GM19240 (cell line): ENCODE results near the gene MAP1B.
"Not testable (repeated sequence)": the region's sequence is repeated elsewhere in the genome, so short reads cannot be mapped to it uniquely, and the experiment has no call there.

Experiments used
- DNase-seq: peaks from one replicate; pipeline ENCODE4 v3.0.0; 2011; ENCODE audit warnings: low spot score; ENCODE audit not compliant: insufficient read length

The MAP1B gene

DNA sequence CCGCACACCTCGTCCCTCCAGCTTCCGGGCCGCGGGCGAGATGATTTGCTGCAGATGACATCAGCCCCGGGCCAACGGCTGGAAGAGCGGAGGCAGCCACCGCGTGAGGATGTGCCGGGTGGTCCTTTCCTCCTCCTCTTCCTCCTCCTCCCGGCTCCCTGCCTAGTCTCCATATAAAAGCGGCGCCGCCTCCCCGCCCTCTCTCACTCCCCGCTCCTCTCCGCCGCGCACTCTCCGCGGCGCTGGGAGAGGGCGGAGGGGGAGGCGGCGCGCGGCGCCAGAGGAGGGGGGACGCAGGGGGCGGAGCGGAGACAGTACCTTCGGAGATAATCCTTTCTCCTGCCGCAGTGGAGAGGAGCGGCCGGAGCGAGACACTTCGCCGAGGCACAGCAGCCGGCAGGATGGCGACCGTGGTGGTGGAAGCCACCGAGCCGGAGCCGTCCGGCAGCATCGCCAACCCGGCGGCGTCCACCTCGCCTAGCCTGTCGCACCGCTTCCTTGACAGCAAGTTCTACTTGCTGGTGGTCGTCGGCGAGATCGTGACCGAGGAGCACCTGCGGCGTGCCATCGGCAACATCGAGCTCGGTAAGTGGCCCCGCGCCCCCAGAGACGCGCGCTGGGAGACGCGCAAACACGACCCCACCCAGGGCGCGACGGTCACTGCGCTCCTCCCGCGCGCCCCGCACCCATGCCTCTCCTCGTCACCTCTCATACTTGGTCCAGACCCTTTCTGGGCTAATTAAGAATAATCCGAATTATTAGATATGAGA is at the start of gene MAP1B:
TSS of gene MAP1B (plus strand) at position 345 of the 770 bp plus-strand sequence. CDS start at position 402, 57 bp downstream.
- no peak for DNase-seq

DNA sequence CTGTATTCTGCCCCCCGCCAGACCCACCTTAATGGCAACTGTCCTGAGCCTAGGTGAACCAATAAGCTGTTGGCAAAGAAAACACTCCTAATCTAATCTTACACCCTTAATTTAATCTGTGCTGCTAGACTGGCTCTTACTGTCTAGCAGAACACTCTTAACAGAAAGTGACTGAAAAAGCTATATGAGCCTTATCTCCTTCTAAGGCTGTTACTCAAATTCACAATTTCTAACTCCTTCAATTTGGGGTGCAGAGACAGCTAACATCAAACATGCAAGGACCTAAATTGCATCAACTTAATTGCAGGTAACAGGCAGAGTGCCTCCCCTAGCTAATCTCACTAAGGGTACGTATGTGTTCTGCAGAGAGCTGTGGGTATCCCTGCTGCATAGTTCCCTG is 49.5 kb upstream of the MAP1B start:
- no peak for DNase-seq

- peak; percentile 10 for DNase-seq
Measured at GRCh38 chr5:72063219-72063819, 44.0 kb upstream of the MAP1B start.

DNA sequence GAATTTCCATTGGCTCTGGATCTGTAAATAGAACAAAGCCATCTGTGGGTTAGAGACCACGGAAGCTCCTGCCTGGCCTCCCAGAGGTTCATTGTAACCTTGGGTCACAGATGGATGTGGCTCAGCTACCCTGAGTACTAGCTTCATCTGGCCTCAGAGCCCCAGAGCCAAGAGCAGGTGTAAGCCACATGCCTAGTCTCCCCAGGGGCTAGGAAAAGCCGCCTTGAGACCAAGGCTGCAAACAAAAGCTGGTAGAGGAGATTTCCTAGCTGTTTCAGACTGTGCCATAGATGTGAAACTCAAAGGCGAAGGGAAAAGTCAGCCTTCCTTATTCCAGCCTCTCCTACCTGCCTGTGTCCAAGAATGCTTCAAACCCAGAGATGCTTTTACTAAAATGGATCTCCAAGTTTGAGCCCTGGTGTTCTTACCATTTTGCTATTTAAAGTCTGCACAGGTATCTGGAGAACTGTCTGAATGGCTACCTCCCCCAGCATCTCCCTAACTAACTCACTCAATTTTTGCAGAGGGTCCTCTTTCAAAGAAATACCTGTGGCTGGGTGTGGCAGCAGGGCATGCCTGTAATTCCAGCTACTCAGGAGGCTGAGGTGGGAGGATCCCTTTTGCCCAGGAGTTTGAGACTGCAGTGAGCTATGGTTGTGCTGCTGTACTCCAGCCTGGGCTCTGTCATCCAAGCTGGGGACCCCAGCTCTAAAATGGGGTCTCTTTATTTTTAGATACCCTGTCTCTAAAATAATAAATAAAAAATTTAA is 42.3 kb upstream of the MAP1B start:
- no peak for DNase-seq

- DNase-seq = no peak
Measured at GRCh38 chr5:72065751-72066255, 41.5 kb upstream of the MAP1B start.

- no peak for DNase-seq
Measured at GRCh38 chr5:72066705-72067107, 40.6 kb upstream of the MAP1B start.

DNA sequence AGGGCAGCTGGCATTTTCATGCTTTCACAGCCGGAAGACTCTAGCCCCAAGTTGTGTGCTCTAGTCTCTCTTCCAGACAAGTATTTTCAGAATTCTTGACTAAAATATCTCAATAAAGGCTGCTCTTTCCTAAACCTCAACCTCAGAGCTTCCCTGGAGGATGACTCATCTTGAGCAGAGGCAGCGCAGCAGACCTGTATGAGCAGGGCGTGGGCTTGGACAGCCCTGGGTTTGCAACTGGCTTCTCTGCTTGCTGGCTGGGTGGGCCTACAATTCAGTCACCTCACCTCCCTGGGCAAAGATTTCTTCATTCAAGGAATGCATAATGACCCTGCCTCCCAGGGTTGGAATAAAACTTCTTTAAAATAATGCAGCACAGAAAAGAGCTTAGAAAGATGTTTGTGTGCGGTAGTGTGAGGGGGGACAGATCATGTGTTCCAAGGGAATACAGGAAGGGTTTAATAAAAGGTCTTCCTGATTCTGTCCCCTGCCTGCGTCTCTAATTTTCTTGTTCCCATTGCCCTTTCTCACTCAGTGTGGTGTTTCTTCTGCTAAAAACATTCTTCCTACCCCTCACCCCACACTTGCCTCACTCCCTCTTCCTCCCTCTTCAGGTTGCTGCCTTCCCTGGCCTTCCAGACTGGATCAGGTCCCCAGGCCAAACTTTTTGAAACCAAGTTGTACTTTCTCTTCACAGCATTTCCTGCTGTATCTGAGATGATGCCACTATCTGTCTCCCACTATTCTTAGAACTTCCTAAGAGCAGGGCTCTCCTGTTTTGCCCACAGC is 39.4 kb upstream of the MAP1B start:
- no peak for DNase-seq

DNA sequence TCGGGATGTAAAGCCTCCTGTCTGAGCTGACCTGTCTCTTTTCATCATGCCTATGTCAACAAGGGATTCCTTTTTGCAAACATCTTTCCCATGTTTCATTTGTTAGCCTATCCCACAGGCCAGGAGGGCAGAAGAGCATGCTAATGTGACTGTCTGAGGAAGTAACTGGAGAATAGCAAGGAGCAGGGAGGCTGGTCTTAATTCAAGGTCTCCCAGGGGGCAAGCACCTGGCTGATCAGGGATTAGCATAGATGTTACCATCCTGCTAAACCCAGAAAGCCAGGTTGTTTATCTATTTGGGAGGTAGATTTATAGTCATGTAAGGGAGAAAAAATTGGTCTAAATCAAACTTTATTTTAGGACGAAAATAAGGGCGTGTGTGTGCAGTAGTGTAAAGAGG is 36.7 kb upstream of the MAP1B start:
- no peak for DNase-seq

GRCh38 chr5:72071906-72072305 is 35.4 kb upstream of the MAP1B start:
- no peak for DNase-seq

DNA sequence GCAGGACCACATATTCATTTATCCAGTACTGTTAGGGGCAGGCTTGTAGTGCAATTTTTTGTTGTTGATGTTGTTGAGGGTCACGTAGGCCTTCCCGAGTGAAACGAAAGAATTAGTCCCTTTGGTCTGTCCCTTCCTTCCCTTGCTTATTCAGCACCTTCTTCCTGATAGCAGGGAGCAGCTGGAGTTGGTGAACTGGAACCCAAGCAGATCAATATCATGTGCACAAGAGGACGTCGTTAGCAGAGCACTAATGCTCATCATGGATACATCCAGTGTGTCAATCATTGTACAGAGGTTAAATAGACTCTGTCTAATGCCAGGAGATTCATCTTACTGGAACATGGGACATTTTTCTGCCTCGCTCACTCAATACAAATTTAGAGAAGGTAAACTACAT is 33.0 kb upstream of the MAP1B start:
- no peak for DNase-seq

DNA sequence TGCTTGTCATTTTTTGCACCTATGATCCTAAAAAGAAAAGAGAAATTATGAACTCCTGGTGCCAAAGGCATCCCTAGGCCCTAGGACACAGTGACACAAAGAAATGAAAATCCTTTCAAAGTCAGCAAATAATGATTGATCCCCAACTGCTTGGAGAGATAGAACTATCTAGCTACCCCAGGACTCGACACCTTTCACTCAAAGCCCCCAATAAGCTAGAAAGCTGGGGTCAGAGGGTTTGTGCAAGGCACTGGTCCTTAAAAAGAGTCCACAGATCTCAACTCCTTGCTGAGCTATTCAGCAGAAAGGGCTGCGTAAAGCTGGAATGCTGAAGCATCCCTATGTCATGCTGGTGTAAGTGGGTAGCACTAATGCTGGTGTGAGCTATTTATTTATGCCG is 31.8 kb upstream of the MAP1B start:
- DNase-seq = no peak

- DNase-seq = no peak
Measured at GRCh38 chr5:72076621-72077300, 30.5 kb upstream of the MAP1B start.

DNA sequence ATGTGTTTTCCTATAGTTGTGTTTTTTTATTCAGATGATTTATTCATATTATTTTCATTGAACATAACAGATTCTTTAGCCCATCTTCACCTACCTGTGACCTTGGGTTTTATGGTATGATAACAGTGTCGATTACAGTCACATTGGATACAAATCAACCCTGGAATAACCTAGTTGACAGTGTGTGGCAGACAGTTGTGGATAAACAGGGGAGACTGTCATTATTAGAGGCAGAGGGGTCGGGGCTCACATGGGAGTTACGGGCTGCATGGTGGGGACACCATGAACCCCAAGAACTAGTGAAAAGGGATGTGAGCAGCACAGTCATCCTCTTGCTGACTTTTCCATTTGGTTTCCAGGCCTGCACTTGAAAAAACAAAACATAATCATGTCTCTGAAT is 29.9 kb upstream of the MAP1B start:
- no peak for DNase-seq

DNA sequence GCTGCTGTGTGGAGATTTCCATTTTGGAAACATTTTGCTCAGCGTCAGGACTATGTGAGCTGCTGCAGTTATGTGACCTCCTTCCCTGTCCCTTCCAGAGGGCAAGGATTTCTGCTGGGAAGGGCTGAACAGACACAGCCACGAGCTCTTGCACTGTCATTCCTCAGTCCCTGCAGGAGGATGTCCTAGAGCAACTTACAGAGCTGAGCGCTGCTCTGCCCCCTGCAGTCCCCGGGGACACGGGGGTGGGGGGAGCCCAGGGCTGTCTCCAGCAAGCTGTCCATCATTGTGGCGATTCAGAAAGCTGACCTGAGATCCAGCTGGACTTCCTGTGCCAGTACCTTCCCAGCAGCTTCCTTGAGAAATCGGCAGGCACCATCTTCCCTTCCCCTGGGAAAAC is 28.0 kb upstream of the MAP1B start:
- DNase-seq = no peak

DNA sequence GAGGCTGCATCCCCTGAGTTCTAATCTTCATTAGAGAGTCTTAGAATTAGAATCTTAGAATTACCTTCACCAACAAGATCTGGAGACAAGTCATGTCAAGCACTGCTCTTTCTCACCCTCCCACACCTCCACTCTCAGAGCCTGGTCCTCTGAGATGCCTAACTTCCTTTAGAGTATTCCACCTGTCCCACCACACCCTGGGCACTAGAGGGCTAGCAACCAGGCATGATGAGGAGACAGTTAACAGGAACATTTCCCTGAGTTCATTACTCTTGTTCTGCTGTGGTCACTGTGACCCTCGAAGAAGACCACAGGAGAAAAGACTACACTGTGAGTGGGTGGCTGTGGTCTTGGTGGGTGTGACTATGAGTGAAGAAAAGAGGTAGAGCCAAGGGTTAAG is 25.2 kb upstream of the MAP1B start:
- no peak for DNase-seq

- DNase-seq = no peak
Measured at GRCh38 chr5:72084876-72085275, 22.4 kb upstream of the MAP1B start.

DNA sequence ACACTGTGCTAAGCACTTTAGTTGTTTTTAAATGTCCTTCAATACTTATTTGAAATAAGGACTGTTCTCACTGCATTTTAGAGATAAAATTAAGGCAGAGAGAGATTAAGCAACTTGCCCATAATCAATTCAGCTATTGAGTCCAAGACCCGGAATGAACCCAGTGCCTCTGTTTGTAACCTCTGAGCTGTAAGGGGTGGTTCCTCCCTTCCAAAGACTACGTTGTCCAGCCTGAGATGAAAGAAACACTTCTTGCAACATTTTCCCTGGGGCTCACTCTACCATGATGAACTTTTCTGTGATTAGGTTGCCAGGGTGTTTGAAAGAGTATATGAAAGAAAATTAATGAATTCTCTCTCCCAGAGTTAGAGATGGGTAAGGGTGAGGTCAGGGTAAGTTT is 22.0 kb upstream of the MAP1B start:
- DNase-seq = no peak

GRCh38 chr5:72089713-72090112 is 17.6 kb upstream of the MAP1B start:
- not testable (repeated sequence) for DNase-seq

- no peak for DNase-seq
Measured at GRCh38 chr5:72092074-72092473, 15.2 kb upstream of the MAP1B start.

DNA sequence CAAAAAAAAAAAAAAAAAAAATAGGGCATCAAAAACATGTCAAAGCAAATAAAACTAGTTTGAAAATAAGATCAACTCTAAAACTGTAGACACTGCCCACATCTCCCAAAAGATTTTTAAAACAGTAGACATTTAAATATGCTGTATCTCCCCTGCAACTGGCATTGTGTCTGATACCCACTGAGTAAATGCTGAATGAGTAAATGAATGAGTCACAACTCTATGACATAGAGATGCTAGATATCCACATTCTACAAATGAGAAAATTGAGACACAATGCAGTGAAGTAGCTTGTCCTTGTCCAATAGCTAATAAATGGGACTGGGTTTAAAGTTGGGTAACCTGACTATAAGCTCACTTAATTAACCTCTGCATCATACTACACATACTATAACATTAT is 14.1 kb upstream of the MAP1B start:
- DNase-seq = no peak

- no peak for DNase-seq
Measured at GRCh38 chr5:72093824-72094223, 13.5 kb upstream of the MAP1B start.
